Esophagus squamous epithelium (tissue), 4 donors: ENCODE measurements around the gene ARHGEF11.

Source experiments
- CTCF ChIP-seq, 6 experiments: fragments of 450-650 bp in 4 of 6; fragments of 200-600 bp in 2 of 6; sonication (generic) in 2 of 6; IDR thresholded peaks; one replicate each; pipeline ENCODE4 v1.5.1; 2016 to 2019; ENCODE audit warnings: antibody characterized with exemption in 6 of 6, mild to moderate bottlenecking in 4 of 6, moderate library complexity in 4 of 6
- POLR2A ChIP-seq, 4 donors: fragments of 450-650 bp; IDR thresholded peaks; one replicate each; pipeline ENCODE4 v1.6.1; 2017; ENCODE audit warnings: antibody characterized with exemption in 4 of 4, mild to moderate bottlenecking in 4 of 4, moderate library complexity in 3 of 4

- TF ChIP-seq CTCF (IDR thresholded peaks at IDR 0.05): no peak
- no peak for TF ChIP-seq POLR2A (IDR thresholded peaks at IDR 0.05)
These were observed 151.5 kb downstream of the ARHGEF11 start for GRCh38 chr1:156894001-156894400.
